Chondrocyte (in vitro differentiated cells): ENCODE results near the gene FERD3L. TPM values are rescaled to one million over a fixed set of nuclear protein-coding genes. Genes with fewer than 3 reads are reported as not detected.
"Not testable (repeated sequence)": the region's sequence is repeated elsewhere in the genome, so short reads cannot be mapped to it uniquely, and the experiment has no call there.

Experiments used
- DNase-seq: peaks from one replicate; pipeline ENCODE4 v3.0.0; 2021; ENCODE audit warnings: mixed read lengths, low spot score
- H3K27ac Mint-ChIP-seq: one replicate; pipeline ENCODE4 v1.8.0; 2021; ENCODE audit warnings: mild to moderate bottlenecking, moderate library complexity, mixed read lengths; ENCODE audit not compliant: unreplicated experiment
- H3K27me3 Mint-ChIP-seq: 2 replicates; pipeline ENCODE4 v1.8.0; 2021; ENCODE audit warnings: low read depth, mixed read lengths
- H3K36me3 Mint-ChIP-seq: 2 replicates; pipeline ENCODE4 v1.8.0; 2021; ENCODE audit warnings: low read depth, mixed read lengths
- H3K4me1 Mint-ChIP-seq: 2 replicates; pipeline ENCODE4 v1.8.0; 2021; ENCODE audit warnings: low read depth, mild to moderate bottlenecking, mixed read lengths
- H3K4me3 Mint-ChIP-seq: one replicate; pipeline ENCODE4 v1.8.0; 2021; ENCODE audit warnings: mild to moderate bottlenecking, moderate library complexity, mixed read lengths; ENCODE audit not compliant: unreplicated experiment
- H3K9me3 Mint-ChIP-seq: 2 replicates; pipeline ENCODE4 v1.8.0; 2021; ENCODE audit warnings: low read depth, mixed read lengths
- long read RNA-seq: library from polyadenylated mRNA; stranded (forward); transcript quantifications from one replicate; pipeline ENCODE4 v2.0.0, GENCODE V29; 2021
- total RNA-seq: library from RNA; stranded (reverse); gene quantifications from 3 replicates; pipeline ENCODE4 v1.2.1, GENCODE V29; 2021
- TF ChIP-seq, protein P1 (sequence below): fragments of 200-600 bp; sonication (generic); IDR thresholded peaks from 2 replicates; pipeline ENCODE4 v1.5.0; 2021; ENCODE audit warnings: antibody characterized with exemption, mild to moderate bottlenecking, moderate library complexity

FERD3L gene, protein sequence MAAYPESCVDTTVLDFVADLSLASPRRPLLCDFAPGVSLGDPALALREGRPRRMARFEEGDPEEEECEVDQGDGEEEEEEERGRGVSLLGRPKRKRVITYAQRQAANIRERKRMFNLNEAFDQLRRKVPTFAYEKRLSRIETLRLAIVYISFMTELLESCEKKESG
- total RNA-seq, result not detected in 3 replicates
- long read RNA-seq, result 0 reads

DNA sequence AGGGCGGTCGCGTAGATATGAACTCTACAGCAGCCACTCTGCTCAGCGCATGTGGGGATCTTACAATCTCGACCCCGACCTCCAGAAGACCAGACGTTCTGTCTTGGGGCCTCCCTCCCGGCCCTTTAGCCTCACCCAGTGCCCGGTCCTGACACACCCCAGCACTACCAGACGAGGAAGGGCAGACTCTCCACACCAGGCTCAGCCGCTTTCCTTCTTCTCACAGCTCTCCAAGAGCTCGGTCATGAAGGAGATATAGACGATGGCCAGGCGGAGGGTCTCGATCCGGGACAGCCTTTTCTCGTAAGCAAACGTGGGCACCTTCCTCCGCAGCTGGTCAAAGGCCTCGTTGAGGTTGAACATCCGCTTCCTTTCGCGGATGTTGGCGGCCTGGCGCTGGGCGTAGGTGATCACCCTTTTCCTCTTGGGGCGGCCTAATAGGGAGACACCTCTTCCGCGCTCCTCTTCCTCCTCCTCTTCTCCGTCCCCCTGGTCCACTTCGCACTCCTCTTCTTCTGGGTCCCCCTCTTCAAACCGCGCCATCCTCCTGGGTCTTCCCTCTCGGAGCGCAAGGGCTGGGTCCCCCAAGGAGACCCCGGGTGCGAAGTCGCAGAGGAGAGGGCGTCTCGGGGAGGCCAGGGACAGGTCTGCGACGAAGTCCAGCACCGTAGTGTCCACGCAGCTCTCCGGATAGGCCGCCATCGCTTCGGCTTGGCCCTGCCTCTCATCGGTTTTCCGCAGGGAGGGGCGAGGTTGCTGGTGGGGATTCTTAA is at the start of gene FERD3L:
TSS of gene FERD3L (minus strand) at position 761 of the 773 bp plus-strand sequence. CDS start at position 702, 59 bp downstream.
- Mint-ChIP-seq H3K4me3 (peak within 1 kb of the TSS; percentile 64), H3K4me1 (peaks cover 16% of the 10 kb centered on the region), H3K27ac (no peak within 1 kb of the TSS), H3K27me3 (peaks cover 47% of the 10 kb centered on the region), H3K9me3 (no peaks in the 10 kb centered on the region), H3K36me3 (peaks cover 1% of the 10 kb centered on the region)
- TF ChIP-seq, protein P1, sequence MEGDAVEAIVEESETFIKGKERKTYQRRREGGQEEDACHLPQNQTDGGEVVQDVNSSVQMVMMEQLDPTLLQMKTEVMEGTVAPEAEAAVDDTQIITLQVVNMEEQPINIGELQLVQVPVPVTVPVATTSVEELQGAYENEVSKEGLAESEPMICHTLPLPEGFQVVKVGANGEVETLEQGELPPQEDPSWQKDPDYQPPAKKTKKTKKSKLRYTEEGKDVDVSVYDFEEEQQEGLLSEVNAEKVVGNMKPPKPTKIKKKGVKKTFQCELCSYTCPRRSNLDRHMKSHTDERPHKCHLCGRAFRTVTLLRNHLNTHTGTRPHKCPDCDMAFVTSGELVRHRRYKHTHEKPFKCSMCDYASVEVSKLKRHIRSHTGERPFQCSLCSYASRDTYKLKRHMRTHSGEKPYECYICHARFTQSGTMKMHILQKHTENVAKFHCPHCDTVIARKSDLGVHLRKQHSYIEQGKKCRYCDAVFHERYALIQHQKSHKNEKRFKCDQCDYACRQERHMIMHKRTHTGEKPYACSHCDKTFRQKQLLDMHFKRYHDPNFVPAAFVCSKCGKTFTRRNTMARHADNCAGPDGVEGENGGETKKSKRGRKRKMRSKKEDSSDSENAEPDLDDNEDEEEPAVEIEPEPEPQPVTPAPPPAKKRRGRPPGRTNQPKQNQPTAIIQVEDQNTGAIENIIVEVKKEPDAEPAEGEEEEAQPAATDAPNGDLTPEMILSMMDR, result no peak
- DNase-seq, result peak; percentile 88

DNA sequence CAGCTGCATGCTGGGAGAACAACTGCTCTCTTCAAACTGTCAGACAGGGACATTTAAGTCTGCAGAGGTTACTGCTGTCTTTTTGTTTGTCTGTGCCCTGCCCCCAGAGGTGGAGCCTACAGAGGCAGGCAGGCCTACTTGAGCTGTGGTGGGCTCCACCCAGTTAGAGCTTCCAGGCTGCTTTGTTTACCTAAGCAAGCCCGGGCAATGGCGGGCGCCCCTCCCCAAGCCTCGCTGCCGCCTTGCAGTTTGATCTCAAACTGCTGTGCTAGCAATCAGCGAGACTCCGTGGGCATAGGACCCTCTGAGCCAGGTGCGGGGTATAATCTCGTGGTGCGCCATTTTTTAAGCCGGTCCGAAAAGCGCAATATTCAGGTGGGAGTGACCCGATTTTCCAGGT is 49.2 kb upstream of the FERD3L start:
- Mint-ChIP-seq H3K4me3 (peak overlapping the region; percentile 53), H3K9me3 (peaks cover 15% of the 10 kb centered on the region)
- not testable (repeated sequence) for DNase-seq, H3K4me1 Mint-ChIP-seq, H3K27me3 Mint-ChIP-seq, H3K36me3 Mint-ChIP-seq, H3K27ac Mint-ChIP-seq

DNA sequence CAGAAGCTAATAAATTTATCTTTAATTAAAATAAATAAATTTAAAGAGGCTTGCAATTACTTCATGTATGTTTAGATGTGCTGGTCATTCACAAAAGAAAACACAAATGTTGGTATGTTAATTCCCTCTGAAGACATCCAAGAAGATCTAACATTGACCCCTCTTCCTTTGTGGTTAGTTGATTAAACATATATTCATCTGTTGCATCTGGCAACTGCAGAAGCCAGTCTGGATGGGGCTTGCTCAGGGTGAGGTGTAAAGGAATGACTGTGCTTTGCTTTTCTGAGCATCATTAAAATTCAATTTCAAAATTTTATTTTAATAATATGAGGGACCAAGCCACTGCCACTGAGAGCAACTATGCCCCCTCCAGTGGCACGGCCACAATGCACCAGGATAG is 36.4 kb upstream of the FERD3L start:
- TF ChIP-seq, protein P1, result no peak
- Mint-ChIP-seq H3K9me3 (peaks cover 31% of the 10 kb centered on the region), H3K4me1 (peaks cover 8% of the 10 kb centered on the region), H3K36me3 (peaks cover 16% of the 10 kb centered on the region), H3K27me3 (no peaks in the 10 kb centered on the region), H3K27ac (no peak overlapping the region), H3K4me3 (no peak overlapping the region)
- no peak for DNase-seq

DNA sequence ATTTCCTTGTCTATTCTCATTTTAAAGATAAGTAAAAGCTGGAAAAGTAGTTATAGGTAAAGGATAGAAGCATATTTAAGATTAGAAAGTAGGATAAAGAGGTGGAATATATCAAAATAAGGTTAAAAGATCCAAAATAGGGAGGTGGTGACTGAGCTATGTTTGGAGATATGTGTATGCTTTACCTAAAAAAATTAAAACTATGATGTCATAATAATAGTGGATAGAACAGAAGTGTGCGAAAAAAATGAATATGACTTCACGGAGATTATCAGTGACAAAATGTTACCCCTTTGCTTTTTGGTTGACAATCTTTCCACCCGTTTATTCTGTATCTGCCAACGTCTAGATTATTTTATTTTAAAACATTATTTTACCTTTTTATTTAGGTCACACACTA is 33.4 kb upstream of the FERD3L start:
- Mint-ChIP-seq H3K27me3 (no peaks in the 10 kb centered on the region), H3K36me3 (peaks cover 3% of the 10 kb centered on the region), H3K27ac (no peak overlapping the region), H3K9me3 (peaks cover 7% of the 10 kb centered on the region), H3K4me1 (peaks cover 15% of the 10 kb centered on the region), H3K4me3 (no peak overlapping the region)
- TF ChIP-seq, protein P1, result no peak
- no peak for DNase-seq

DNA sequence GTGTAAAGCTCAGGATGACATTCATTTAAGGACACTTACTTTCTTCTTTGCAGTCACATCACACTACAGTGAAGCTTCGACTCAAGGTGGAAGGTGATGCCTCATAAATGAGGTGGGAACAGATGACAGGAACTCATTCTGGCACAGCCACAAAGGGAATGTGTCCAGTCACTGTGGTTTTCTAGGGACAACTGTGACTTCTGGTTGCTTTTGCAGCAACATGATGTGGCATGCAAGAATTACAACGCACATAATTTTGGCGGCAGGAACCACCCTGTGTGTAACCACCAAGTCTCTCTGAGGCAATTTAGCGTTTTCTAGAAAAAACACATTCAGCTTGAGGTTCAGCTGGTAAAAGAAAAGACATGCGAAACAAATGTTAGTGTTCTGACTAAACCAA is 32.0 kb upstream of the FERD3L start:
- H3K27me3 Mint-ChIP-seq, result no peaks in the 10 kb centered on the region
- H3K27ac Mint-ChIP-seq, result no peak overlapping the region
- TF ChIP-seq, protein P1, result no peak
- no peak for DNase-seq
- H3K4me1 Mint-ChIP-seq, result peaks cover 15% of the 10 kb centered on the region
- no peaks in the 10 kb centered on the region for H3K36me3 Mint-ChIP-seq
- no peak overlapping the region for H3K4me3 Mint-ChIP-seq
- H3K9me3 Mint-ChIP-seq, result peaks cover 3% of the 10 kb centered on the region
